Neural progenitor cell (in vitro differentiated cells): ENCODE data around the gene CTXN2.

Experiments
- CTCF ChIP-seq: fragments of 200-600 bp; sonication (generic); IDR thresholded peaks from 2 replicates; pipeline ENCODE4 v1.5.1; 2017; ENCODE audit warnings: antibody characterized with exemption, mild to moderate bottlenecking
- EZH2 ChIP-seq: fragments of 200-600 bp; sonication (generic); IDR thresholded peaks from 2 replicates; pipeline ENCODE4 v1.6.1; 2017; ENCODE audit warnings: antibody characterized with exemption, mild to moderate bottlenecking, moderate library complexity
- EZH2phosphoT487 ChIP-seq: fragments of 200-600 bp; sonication (generic); IDR thresholded peaks from 2 replicates; pipeline ENCODE4 v1.6.1; 2017; ENCODE audit warnings: antibody characterized with exemption

- no peak for TF ChIP-seq CTCF
- TF ChIP-seq EZH2: no peak
- TF ChIP-seq EZH2phosphoT487: no peak
These were observed 14.5 kb downstream of the CTXN2 start, which contains the start of gene SLC12A1 for GRCh38 chr15:48205981-48206380.
